Glutamatergic neuron (in vitro differentiated cells): ENCODE data around the gene COL6A2. TPM values are rescaled to one million over a fixed set of nuclear protein-coding genes. Genes with fewer than 3 reads are reported as not detected.

Source experiments
- DNase-seq: peaks from one replicate; pipeline ENCODE4 v3.0.0; 2022
- H3K27ac Mint-ChIP-seq: one replicate; pipeline ENCODE4 v1.8.0; 2020; ENCODE audit warnings: mild to moderate bottlenecking, mixed read lengths, inconsistent platforms; ENCODE audit not compliant: unreplicated experiment
- H3K27me3 Mint-ChIP-seq: one replicate; pipeline ENCODE4 v1.8.0; 2020; ENCODE audit warnings: mild to moderate bottlenecking, moderate library complexity, mixed read lengths, inconsistent platforms; ENCODE audit not compliant: unreplicated experiment
- H3K36me3 Mint-ChIP-seq: one replicate; pipeline ENCODE4 v1.8.0; 2020; ENCODE audit warnings: mild to moderate bottlenecking, mixed read lengths, inconsistent platforms; ENCODE audit not compliant: unreplicated experiment
- H3K4me1 Mint-ChIP-seq: one replicate; pipeline ENCODE4 v1.8.0; 2020; ENCODE audit warnings: mild to moderate bottlenecking, low read depth, mixed read lengths, inconsistent platforms; ENCODE audit not compliant: unreplicated experiment
- H3K4me3 Mint-ChIP-seq: one replicate; pipeline ENCODE4 v1.8.0; 2020; ENCODE audit warnings: mild to moderate bottlenecking, mixed read lengths, inconsistent platforms; ENCODE audit not compliant: unreplicated experiment
- H3K9me3 Mint-ChIP-seq: one replicate; pipeline ENCODE4 v1.8.0; 2020; ENCODE audit warnings: mild to moderate bottlenecking, moderate library complexity, mixed read lengths, inconsistent platforms; ENCODE audit not compliant: unreplicated experiment
- long read RNA-seq: library from polyadenylated mRNA; unstranded; transcript quantifications from one replicate; pipeline ENCODE4 v2.0.0, GENCODE V29; 2020; ENCODE audit not compliant: unreplicated experiment
- total RNA-seq: library from RNA; stranded (reverse); fragmentation: NEBNext Ultra II Directional; extraction: Animal tissue kit (Norgen Biotek cat#: 25700); gene quantifications from one replicate; pipeline ENCODE4 v1.2.1, GENCODE V29; 2021; ENCODE audit not compliant: unreplicated experiment
- TF ChIP-seq, protein P1 (sequence below): fragments of 200-600 bp; sonication (generic); IDR thresholded peaks from one replicate; pipeline ENCODE4 v1.5.0; 2021; ENCODE audit not compliant: partially characterized antibody, unreplicated experiment

The COL6A2 gene
- 55.2 TPM for total RNA-seq
- long read RNA-seq, partial matches to known transcripts: 4 of 7 reads
- long read RNA-seq, other reads (novel, unspliced or antisense): 1 of 7 reads

DNA sequence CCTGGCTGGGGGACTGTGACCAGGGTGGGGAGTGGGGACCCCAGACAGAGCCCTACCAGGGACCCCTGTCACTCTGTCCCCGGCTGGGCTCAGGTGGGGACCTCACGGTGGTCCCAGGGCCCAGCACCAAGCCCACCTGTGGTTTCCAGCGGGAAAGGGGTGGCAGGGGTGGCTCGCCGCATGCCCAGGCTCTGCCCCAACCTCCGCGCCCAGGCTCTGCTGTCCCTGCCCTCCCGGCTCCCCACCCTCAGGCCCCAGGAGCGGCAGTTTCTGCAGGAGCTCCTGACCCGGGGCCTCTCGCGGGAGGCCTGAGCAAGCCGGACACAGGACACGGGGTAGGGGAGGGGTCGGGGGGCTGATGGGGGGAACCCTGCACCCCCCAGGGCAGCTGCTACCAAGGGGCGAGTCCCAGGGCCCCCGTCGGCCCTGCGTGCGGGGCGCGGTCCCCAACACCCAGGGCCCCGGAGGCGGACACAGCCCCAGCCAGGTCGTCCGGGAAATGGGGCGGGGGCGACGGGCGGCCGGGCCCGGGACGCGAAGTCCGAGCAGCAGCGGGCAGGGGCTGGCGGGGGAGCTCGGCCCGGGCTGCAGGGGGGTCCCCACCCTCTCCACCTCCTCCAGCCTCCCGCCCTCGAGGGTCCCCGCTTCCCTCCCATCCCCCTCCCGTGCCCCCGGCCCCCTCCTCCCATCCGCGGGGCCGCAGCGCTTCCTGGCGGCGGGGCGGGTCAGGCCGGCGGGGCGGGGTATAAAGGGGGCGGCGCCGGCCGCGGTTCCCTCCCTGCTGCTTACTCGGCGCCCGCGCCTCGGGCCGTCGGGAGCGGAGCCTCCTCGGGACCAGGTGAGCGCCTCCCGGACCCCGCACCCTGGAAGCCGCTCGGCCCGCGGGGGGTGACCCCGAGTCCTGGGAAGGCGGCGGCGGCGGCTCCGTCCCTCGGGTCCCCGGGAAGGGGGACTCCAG is at the start of gene COL6A2:
COL6A2 (plus strand) TSS at position 777 of the 958 bp plus-strand sequence.
- DNase-seq: peak; percentile 76
- Mint-ChIP-seq H3K36me3 (peaks cover 25% of the 10 kb centered on the region), H3K4me3 (peak within 1 kb of the TSS; percentile 69), H3K27me3 (peaks cover 14% of the 10 kb centered on the region), H3K27ac (no peak within 1 kb of the TSS), H3K9me3 (peaks cover 16% of the 10 kb centered on the region), H3K4me1 (no peaks in the 10 kb centered on the region)
- TF ChIP-seq, protein P1, sequence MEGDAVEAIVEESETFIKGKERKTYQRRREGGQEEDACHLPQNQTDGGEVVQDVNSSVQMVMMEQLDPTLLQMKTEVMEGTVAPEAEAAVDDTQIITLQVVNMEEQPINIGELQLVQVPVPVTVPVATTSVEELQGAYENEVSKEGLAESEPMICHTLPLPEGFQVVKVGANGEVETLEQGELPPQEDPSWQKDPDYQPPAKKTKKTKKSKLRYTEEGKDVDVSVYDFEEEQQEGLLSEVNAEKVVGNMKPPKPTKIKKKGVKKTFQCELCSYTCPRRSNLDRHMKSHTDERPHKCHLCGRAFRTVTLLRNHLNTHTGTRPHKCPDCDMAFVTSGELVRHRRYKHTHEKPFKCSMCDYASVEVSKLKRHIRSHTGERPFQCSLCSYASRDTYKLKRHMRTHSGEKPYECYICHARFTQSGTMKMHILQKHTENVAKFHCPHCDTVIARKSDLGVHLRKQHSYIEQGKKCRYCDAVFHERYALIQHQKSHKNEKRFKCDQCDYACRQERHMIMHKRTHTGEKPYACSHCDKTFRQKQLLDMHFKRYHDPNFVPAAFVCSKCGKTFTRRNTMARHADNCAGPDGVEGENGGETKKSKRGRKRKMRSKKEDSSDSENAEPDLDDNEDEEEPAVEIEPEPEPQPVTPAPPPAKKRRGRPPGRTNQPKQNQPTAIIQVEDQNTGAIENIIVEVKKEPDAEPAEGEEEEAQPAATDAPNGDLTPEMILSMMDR: no peak

DNA sequence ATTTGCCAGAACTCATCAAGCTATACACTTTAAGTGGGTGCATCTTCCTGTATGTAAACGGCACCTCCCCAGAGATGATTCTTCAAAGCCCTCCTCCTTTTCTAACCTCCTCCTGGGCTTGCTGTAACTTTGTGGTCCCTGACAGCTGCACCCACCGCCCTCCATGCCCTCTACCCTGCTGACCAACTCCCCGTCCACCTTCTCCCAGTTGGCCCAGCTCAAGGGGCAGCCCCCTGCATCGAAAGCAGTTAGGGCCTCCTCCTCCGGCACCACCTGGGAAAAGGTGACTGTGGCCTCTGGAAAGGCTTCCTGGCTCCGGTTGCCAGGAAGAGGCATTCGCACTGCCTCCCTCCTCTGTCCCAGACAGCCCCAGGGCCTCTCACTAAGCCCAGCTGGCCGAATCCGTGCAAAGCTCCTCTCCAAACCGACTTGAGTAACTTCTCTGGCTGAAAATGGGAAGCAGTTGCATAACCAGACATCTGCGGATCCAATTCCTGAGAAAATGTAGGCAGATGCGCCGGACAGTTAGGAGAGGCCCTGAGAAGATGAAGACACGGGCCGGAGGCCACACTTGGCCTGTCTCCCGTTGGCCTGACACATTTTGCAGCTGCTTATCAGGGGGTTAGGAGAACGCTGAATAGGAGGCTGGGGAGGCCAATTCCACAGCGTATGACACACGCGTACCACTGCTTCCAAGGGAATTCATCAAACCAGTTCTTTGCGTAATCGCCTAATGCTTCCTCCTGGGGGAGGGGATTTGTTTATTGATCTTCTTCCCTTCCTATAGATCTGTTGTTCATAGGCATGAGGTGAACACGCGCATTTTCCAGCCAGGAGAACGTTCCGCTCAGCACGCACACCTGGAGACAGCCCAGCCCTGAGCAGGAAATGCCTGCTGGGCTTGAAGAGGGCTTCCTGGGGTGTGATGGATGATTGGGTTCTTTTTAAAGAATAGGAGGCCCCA is 48.7 kb upstream of the COL6A2 start:
- TF ChIP-seq, protein P1: no peak
- Mint-ChIP-seq H3K4me3 (peak overlapping the region; percentile 18), H3K36me3 (peaks cover 4% of the 10 kb centered on the region), H3K9me3 (peaks cover 11% of the 10 kb centered on the region), H3K27ac (peak overlapping the region; percentile 53), H3K4me1 (peaks cover 17% of the 10 kb centered on the region), H3K27me3 (peaks cover 6% of the 10 kb centered on the region)
- DNase-seq: no peak

DNA sequence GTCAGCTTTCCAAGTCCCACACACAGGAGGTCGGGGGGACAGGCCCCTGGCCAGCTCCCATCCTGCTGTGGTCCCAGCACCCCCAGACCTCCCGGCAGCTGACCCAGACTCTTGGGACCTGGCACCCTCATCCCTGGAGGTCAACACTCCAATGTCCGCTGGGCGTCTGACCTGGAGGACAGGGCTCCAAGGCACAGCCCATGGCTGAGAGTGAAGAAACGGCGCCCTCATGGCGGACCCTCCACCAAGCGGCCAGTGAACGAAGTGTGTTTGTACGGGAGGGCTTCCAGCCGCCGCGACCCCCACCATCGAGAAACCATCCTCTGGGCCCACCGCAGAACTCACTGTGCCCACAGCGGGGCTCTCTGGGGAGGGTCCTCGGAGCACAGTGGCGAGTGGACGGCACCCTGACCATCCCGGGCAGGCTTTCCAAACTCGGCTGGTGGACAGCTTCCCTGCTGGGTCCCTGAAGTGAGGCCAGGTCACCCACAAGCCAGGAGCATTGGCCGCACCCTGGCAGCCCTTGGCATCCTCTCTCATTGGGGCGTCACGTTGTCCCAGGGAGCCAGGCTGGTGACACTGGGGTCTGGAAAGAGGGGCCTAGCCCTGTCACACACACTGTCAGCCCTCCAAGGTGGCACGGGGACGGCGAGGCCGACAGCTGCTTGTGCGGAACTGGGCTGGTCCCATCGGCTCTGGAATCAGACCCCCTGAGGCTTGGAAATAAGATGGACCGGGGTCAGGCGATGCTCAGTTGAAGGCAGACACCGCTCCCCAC is 47.8 kb upstream of the COL6A2 start:
- Mint-ChIP-seq H3K27me3 (peaks cover 6% of the 10 kb centered on the region), H3K4me3 (no peak overlapping the region), H3K9me3 (peaks cover 13% of the 10 kb centered on the region), H3K36me3 (peaks cover 4% of the 10 kb centered on the region), H3K4me1 (peaks cover 19% of the 10 kb centered on the region), H3K27ac (no peak overlapping the region)
- TF ChIP-seq, protein P1: no peak
- DNase-seq: no peak

DNA sequence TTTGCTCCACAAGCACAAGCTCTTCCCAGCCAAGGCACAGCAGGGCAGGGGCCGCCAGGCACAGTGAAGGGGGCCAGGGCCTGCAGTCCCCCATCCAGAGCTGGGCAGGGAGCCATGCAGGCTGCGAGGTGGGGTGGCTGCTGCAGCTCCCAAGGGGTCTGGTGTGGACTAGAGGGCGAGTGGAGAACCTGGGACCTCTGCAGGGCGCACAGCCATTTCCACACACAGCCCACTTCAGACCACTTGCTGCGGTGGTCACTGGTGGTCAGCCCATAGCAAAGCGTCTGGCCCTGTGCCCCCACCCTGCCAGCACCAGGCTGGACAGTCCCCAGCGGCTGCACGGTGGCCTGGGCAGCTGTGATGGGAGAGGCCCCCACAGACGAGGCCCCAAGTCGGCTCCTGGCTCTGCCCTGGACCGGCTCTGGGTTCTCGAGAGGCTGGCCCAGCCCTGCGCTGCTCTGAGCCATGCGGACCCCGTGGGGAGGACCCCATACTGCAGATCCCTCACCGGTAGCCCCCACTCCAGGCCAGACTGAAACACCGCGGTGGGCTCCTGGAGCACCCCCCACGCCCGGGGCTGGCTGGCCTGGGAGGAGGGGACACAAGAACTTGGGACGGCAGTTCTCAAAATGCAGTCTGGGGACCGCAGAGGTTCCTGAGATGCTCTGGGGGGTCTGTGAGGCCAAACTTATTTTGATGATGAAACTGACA is 47.1 kb upstream of the COL6A2 start:
- Mint-ChIP-seq H3K36me3 (peaks cover 4% of the 10 kb centered on the region), H3K4me1 (peaks cover 19% of the 10 kb centered on the region), H3K27me3 (peaks cover 6% of the 10 kb centered on the region), H3K9me3 (peaks cover 13% of the 10 kb centered on the region), H3K27ac (peak overlapping the region; percentile 35), H3K4me3 (no peak overlapping the region)
- DNase-seq: no peak
- TF ChIP-seq, protein P1: no peak
